HG02763 (cell line): ENCODE data around the gene CRYBA1.
"Not testable (repeated sequence)": the region's sequence is repeated elsewhere in the genome, so short reads cannot be mapped to it uniquely, and the experiment has no call there.

ENCODE experiments used
- ATAC-seq: cut with Tn5 transposase; IDR thresholded peaks from one replicate; pipeline ENCODE4 v1.9.1; 2021; ENCODE audit warnings: mild to moderate bottlenecking, moderate library complexity; ENCODE audit not compliant: unreplicated experiment

CRYBA1 gene

DNA sequence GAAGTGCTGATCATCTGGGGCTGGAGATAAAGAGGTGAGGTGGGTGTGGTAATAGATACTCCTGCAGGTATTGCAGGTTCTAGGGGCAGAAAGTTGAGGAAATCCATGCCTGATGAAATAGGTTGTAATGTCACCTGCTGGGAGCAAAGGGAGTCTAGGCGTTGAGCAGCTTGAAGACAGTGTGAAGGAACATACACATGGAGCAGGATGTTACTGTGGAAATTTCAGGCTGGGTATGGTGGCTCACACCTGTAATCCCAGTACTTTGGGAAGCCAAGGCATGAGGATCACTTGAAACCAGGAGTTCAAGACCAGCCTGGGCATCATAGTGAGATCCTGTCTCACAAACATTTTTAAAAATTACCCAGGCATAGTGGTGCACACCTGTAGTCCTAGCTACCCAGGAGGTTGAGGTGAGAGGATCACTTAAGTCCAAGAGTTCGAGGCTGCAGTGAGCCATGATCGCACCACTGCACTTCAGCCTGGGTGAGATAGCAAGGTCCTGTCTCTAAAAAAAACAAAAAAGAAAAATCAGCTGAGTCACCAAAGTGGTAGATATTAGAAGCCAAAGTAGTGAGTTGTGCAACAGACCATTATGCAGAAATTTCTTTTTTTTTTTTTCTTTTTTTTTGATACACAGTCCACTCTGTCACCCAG, 9.1 kb upstream of the CRYBA1 start:
- no peak for ATAC-seq

DNA sequence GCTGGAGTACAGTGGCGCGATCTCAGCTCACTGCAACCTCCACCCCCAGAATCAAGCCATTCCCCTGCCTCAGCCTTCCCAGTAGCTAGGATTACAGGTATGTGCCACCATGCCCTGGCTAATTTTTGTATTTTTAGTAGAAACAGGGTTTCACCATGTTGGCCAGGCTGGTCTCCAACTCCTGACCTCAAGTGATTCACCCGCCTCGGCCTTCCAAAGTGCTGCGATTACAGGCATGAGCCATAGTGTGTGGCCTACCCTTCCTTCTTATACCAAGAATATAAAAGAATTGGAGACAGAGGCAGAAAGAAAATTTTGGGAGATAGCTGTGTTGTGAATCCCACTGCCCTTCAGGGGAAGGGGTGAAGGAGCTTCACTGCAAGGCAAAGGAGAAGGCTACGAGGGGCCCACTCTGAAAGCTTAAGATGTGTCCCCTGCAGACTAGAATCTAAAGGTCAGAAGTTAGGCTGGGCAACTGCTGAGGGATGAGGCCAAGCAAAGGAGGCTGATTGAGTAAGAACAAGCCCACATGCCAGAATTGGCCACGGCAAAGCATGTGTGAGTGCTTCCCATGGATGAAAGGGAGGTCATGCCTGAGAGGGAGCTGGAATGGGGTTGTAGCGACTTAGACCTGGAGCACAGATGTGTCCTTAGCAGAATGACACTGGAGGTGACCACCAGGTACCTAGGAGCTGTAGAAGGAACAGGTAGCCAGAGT, 8.4 kb upstream of the CRYBA1 start:
- ATAC-seq = no peak

DNA sequence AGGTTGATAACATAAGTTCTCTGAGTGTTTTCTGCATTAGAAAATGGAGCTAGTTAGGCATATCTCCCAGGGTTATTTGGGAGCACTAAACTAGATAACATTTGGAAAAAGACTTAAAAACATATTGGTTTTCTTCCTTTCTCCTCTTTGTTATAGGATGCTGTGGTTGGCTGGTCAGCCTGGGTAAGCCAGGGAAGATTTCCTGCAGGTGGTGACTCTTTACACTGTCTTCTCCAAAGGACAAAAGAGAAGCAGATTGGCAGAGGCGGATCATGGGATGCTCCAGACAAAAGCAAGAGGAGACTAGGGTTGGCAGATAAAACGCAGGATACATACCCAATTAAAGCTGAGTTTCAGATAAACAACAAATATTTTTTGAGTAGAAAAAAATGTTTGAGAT, 6.2 kb upstream of the CRYBA1 start:
- ATAC-seq = no peak

DNA sequence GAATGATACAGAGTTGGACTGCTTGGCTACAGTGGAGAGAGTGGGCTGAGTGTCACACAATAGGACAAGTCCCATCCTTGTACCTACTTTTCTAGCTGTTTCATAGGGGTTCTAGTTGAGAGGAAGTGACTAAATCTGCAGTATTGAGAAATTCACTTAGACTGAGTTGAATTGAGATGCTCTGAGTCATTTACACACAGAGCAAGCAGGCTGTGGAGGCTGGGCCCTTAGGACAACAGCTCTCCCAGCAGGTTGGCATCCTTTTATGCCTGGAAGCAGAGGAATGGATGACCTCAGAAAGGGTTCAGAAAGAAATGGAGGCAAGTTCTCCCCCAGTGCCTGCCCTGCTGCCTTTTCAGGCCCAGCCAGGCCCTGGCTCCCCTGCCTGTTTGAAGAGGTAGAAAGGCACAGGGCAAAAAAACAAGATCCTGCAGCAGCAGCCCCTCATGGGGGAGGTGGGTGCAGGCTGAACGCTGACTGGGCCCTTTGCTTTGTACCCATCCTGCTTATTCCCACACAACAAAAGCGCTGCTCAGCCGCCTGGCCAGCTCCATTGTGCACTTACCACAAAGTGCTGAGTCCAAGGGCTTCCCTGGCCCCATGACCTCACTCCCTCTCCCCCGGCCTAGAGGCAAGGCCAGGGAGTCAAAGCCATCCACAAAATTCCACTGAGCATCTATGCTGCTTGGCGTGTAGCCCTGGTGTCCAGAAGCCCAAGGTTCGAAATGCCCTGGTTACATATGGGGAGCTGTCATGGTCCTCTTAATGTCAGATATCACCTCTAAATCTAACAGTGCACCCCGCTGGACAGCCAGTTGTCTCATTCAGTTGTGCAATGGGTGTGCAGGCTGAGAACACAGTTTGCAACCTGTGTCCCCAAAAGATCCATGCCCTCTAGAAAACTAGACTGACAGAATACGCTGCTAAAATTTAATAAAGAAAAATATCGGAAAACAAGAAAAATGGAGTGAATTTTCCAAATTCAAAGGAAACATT, 5.4 kb upstream of the CRYBA1 start:
- no peak for ATAC-seq

DNA sequence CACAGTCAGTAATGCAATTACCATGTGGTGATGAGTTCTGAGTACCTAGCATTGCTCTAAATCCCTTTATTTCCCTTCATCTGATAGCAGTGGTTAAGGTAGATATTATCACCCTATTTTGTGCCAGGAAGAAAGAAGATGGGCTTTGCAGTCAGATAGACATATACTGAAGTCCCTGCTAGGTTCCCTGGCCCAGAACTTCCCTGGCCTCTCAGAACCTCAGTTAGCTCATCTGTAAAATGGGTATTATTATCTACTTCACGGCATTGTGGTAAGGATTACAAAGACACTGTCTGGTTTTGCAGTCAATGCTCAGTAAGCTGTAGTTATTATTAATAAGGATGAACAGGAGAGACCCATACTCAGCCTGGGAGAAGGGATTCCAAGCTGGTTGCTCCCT, 4.6 kb upstream of the CRYBA1 start:
- ATAC-seq = no peak

DNA sequence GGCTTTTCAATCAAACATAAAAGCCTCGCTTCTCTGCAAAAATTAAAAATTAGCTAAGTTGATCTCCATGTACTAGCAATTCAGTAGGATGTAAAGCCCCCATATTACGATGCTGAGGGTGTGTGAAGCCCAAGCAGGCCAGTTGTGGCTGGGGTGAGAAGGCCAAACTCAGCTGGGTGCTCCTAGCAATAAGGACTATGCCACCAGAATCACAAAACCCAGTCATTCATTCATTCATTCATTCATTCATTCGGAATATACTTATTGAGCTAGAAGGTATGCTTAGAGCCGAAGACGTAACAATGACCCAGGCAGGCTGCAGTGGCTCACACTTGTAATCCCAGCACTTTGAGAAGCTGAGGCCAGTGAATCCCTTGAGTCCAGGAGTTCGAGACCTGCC, 3.9 kb upstream of the CRYBA1 start:
- ATAC-seq = no peak

DNA sequence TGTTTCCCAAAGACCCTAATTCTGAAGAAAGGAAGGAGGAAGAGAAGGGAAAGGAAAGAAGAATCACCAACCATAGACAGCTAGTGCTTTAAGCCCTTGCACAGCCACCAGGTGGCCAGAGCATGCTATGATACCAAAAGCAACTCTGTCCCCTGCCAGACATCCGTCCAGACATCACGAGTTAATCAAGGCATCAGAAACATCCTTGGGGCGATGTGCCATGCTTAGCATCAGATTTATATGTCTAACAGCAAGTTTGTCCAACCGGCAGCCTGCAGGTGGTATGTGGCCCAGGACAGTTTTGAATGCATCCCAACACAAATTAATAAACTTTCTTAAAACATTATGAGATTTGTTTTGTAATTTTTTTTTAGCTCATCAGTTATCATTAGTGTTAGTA, 2.9 kb upstream of the CRYBA1 start:
- no peak for ATAC-seq

DNA sequence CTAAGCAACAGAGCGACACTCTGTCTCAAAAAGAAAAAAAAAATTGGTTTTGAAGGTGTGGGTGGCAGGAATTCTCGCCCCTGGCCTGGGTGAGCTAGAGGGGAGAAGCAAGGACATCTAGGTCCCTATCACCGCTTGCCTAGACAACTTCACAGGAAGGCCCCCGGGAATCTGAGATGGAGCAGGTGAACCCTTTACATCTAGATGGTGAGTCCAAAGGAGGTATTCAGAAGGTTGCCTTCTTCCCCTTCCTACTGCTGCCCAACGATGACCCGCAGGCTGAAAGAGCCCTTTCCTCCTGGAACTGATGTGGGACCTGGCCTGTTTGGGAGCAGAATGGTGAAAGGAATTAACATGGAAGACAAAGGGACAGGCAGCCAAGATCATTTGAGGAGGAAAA, 1.3 kb upstream of the CRYBA1 start:
- no peak for ATAC-seq

DNA sequence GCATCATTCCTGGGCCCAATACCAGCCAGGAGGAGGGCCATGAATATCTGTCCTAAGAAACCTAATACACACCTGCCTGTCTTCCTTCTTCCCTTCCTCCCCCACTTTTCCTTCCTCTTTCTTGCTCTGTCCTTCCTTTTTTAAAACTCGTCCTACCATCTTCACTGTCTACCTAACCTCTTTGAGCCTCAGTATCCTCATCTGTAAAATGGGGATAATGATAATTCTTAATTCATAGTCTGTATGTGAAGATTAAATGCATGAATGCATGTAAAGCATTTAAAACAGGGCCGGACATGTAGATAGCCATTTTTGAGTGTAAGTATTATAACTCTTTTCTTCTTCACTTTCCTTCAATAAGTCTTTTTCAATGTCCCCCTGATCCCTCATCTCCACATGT, 560 bp downstream of the CRYBA1 start:
- ATAC-seq = no peak

DNA sequence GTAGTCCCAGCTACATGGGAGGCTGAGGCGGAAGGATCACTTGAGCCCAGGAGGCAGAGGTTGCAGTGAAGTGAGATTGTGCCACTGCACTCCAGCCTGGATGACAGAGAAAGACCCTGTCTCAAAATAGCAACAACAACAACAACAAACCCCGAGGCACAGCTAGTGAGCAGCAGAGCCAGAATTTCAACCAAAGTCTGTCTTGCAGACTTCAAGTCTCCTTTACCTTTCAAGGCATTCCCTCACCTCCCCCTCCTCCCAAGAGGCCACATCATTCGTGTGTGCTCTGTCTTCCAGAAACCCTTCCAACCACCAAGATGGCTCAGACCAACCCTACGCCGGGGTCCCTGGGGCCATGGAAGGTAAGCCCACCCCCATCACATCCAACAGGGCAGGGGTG, 2.2 kb downstream of the CRYBA1 start:
- ATAC-seq = no peak

DNA sequence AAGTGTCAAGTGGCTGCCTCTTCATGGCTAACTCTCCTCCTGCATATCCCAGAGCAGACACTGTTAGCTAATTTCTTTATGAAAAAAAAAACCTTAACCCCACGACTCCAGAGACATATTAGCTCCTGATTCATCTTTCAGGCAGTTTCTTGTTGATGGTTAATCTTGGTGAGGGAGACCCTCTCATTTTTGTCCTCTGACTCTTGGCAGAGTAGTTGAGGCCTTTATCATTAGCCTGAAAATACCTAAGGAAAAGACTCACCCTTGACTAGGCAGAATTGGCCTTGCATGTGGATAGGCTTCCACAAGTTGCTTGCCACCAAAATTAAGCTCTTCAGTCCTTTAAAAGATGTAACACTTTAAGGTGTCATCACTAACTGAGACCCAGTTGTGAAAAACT, 4.0 kb downstream of the CRYBA1 start:
- no peak for ATAC-seq

DNA sequence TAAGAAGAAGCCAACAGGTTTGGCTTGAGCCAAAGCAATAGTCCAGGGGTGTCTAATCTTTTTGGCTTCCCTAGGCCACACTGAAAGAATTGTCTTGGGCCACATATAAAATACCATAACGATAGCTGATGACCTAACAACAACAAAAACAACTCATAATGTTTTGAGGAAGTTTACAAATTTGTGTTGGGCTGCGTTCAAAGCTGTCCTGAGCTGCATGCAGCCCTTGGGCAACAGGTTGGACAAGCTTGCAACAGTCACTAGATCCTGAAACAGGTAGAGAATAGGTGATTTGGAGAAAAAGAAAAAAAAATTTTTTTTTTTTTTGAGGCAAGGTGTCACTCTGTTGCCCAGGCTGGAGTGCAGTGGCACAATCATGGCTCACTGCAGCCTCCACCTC, 4.5 kb downstream of the CRYBA1 start:
- no peak for ATAC-seq

DNA sequence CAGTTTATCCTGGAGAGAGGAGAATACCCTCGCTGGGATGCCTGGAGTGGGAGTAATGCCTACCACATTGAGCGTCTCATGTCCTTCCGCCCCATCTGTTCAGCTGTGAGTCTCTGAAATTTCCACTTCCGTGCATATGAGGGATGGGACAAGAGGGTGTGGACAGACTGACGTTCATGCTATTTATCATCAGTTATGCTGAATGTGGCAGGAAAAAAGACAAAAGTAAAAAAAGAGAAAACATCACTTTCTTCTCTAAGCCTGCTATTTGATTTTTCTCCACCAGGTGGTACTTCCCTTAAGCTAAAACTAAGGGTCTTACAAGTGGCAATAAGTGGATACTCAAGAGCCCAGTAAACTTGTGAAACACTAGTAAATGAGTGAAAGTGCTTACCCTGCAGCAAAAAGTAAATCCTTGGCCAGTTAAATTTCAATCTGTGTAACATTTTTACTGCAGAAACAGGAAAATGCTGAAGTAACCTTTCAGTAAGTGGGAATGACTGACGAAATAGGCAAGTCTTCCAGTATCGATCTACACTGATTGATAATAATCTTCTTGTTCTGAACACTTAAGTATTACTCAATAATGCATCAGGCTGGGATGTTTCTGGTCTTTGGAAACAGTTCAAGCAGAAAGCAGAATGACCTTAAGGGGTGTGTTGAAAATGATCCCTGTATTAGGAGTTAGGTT, 5.6 kb downstream of the CRYBA1 start:
- ATAC-seq = no peak

DNA sequence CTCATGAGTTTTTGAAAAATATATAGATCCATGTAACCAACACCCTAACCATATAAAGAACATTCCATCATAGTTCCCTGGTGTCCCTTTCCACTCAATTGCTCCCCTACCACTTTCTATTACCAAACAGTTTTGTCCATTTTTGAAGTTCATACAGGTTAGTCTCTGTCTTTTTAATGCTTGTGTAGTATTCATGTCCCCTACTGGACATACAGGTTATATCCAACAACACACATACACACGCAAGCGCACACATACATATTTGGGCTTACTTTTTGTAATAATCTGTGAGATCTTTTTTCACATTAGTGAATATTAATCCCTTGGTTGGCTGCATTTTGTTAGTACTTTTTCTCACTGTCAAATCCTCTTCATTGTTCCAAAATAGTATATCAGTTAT, 6.4 kb downstream of the CRYBA1 start:
- no peak for ATAC-seq

DNA sequence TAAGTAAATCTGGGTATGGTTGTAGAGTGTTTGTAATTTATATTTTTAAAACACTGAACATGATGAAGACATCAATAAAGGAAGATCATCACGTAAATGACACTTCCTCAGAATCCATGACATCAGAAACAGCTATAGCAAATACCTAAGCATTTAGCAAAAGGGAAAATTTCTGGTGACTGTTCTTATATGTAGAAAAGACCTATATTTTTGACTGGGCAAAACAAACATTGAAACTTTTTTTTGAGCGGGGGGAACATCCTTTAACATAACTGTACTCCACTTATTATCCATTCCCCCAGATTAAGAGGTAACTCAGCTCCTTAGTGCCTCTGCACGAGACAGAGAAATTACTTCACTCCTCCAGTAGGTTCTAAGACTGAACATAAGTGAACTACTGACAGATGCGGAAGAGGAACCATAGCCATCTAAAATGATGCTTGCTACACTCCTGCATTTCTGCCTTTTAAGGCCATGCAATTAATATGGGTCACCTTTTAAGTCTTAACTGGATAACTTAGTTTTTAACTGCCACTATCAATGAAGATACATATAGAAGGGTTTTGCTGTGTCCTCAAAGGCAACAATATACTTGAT, 9.4 kb downstream of the CRYBA1 start:
- ATAC-seq = no peak

DNA sequence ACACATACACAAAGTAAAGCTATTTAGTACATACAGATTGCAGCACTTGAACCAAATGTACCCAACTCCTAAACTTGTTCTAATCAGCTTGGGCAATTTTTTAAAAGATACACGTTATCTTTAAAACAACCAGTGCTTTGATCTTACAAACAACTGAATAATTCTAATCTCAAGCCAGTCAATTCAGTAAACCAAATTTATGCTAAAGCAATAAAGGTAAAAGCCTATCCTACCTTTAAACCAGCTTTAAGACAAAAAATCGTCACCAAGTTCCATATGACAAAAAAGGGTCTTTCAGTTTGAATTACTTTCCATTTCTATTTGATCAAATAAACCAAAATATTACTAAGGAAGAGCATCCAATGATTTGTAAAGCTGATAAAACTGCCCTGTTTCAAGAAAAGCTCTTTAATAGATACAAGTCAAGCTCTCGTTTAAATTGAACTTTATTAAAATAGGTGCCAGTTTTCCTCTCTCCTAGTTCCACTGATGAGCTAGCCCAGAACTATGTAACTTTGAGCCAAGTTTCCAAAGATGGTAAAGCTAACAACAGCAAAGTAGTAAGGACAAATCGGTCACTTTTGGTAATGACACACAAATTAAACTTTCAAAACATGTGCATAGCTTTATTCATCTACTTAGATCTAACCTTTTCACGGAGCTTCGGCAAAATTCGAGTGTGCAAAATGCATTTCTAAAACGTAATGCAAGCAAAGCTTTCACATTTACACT, 10.2 kb downstream of the CRYBA1 start:
- ATAC-seq = no peak

DNA sequence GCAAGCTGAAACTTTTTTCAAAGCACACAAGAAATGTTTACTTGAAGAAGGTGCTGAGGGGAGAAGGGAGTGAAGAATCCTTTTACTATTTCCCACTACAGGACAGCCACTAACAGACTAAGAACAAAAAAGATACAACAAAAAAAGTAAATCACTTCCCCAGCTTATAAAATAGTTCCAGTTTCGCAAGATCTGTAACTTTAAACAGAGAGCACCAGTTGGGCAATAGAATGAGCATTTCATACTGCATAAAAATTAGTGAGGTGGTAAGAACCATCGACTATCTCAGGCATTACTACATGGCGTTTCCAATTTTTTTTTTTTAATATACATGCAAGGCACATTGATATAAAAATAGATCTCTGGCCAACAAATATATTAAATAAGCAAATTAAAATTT, 11.1 kb downstream of the CRYBA1 start:
- ATAC-seq = no peak

DNA sequence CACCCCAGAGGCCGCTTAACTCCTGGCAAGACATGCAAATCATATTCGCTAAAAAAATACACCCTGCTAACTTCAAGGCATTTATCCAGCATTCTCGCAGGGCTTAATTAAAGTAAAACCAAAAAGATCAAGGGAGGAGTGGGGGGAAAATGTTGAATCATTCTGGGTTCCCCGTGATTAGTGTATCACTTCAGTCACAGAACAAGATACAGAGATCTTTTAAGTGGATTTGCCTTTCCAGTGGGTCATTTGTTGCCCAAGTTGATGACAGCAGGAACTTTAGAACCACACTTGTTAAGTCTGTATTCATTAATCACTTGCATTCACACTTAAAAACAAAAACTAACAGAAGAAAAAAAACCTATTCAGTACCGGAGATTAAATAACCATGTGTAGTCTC, 17.3 kb downstream of the CRYBA1 start:
- no peak for ATAC-seq

DNA sequence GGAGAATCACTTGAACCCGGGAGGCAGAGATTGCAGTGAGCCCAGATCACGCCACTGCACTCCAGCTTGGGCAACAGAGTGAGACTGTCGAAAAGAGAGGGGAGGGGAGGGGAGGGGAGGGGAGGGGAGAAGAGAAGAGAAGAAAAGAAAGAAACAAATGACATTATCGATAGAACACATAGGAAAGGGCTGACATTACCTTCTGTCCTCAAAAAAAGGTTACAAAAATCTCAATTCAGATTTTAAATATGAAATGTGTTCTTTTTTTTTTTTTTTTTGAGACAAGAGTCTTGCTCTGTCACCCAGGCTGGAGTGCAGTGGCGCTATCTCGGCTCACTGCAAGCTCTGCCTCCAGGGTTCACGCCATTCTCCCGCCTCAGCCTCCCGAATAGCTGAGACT, 25.3 kb downstream of the CRYBA1 start:
- not testable (repeated sequence) for ATAC-seq

DNA sequence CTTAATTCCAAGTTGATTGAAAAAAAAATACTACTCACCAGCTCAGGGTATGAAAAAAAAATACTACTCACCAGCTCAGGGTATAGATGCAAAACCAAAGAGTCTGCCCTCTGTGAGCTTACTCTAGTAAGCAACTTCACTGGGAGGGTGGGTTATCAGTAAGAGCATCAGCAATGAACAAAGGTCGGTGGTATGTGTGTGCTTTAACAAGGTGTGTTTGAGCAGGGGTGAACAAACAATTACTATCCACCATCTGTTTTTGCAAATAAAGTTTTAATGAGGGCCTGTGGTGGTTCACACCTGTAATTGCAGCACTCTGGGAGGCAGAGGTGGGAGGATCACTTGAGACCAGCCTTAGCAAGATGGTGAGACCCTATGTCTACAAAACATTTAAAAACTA, 27.3 kb downstream of the CRYBA1 start:
- no peak for ATAC-seq
